Prostate gland (tissue), 2 donors: Measurements from ENCODE around the gene CSN2.

ENCODE experiments used
- CTCF ChIP-seq, 4 experiments: fragments of 200-600 bp in 2 of 4; fragments of 450-650 bp in 2 of 4; sonication (generic) in 2 of 4; IDR thresholded peaks; 1 replicate in 3 of 4; 2 replicates in 1 of 4; pipeline ENCODE4 v1.5.1; 2016 to 2019; ENCODE audit warnings: antibody characterized with exemption in 4 of 4, mild to moderate bottlenecking in 2 of 4, moderate library complexity in 2 of 4
- POLR2A ChIP-seq: fragments of 450-650 bp; IDR thresholded peaks from one replicate; pipeline ENCODE4 v1.6.1; 2016; ENCODE audit warnings: antibody characterized with exemption, mild to moderate bottlenecking
- POLR2AphosphoS5 ChIP-seq: sonication (generic); formaldehyde crosslinking; IDR thresholded peaks from one replicate; pipeline ENCODE4 v1.6.1; 2017; ENCODE audit warnings: antibody characterized with exemption

- TF ChIP-seq CTCF (IDR thresholded peaks at IDR 0.05) (no peak), POLR2A (no peak), POLR2AphosphoS5 (no peak)
These were observed 13.9 kb downstream of the CSN2 start for GRCh38 chr4:69951602-69952001.
